Fibroblast of gingiva (primary cell): ENCODE results near the gene ADAP1.
A peak's percentile ranks its signal among the peaks of the same experiment; 100 is the strongest.

Experiments used
- DNase-seq: peaks from one replicate; pipeline ENCODE4 v3.0.0-alpha.2; 2011; ENCODE audit warnings: low read depth

The ADAP1 gene

DNA sequence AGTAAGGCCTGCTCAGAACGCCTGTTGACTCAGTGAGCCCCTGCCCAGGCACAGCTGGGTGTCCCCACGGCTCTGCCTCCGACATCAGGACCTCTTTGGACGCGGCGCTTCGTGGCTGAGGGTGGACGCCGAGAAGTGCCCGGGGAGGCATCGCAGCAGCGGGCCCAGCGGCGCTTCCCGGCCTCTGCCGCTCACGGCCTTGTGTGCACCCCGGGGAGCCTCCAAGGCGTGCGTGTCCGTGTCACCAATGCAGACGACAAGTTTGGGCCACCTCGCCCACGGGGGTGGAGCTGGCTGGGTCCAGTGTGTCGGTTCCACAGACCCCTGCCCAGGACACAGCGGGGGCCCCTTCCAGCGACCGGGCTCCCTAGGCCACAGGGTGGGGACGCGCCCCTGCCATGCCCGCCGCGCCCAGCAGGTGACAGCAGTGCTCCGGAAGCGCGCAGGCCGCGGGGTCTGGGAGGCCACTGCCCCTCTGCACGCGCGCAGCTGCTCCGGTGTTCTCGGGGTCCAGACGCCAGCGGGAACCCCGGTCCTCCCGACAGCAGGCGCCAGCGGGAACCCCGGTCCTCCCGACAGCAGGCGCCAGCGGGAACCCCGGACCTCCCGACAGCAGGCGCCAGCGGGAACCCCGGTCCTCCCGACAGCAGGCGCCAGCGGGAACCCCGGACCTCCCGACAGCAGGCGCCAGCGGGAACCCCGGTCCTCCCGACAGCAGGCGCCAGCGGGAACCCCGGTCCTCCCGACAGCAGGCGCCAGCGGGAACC is 45.7 kb downstream of the ADAP1 start:
- peak; percentile 15 for DNase-seq

GRCh38 chr7:908159-908581 is 46.3 kb downstream of the ADAP1 start:
- DNase-seq, result no peak

DNA sequence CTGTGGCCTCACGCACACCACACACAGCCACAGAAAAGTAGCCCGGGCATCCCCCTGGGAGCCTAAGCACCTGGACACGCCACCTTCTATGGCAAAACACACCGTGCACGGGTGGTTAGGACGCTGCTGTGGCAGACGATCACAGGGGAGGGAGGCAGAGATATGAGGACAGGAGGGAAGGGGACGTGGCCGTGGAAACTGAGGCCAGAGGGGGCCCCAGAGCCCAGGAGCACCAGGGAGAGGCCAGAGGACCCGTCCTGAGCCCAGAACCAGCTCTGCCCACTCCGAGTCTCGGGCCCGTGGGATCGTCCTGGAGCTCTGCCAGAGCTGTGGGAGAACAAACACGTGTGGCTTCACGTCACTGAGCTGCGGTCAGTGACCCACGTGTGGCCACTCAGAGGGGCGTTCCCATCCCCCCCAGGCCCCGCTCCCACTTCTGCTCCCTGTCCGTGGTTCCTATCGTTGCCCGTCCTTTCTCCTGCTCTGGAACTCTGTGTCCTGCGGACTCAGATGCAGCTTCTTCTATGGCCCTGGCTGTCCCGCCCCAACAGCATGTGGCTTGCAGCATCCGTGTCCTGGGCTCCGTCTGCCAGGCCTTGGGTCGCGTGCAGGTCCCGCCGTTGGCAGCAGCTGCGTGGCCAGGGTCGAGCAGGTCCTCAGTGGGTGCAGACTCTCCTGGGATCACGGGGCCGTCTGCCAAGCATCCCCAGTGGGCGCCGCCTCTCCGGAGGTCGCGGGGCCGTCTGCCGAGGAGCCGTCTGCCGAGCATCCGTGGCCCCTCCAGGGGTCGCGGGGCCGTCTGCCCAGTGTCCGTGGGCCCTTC is 47.1 kb downstream of the ADAP1 start:
- no peak for DNase-seq

DNA sequence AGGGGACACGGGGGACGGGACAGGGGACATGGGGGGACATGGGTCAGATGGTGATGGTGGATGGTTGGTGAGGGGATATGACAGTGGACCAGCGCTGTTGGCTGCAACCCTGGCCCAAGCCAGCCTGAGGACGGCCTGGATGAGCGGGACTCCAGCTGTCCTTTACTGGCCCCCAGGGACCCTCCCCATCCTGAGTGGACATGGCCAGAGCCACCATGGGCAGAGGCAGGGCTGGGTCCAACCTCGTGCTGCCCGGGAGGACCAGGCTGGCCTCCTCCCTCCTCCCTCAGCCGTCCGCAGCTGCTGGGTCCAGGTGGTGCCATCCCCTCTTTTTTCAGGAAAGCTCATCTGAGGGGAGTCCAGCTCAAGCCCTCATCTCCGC is 47.7 kb downstream of the ADAP1 start:
- DNase-seq, result no peak

DNA sequence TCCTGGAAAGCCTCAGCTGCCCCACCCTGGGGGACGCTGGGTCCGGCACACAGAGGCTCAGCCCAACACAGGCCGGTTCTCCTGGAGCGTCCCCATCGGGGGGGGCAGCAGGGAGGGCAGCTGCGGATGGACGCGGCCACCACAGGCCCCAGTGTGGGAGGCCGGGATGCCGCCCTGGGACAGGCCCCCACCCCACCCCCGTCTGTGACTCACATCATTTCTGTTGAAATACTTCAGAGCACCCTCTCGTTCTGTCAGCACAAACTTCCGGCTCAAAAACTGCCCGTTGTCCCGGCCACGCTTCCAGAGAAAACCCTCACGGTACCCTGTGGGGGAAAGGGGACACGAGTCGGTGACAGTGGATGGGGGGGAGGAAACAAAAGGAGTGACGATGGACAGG is 49.6 kb downstream of the ADAP1 start:
- DNase-seq, result peak; percentile 23

GRCh38 chr7:903921-904755 is 50.3 kb downstream of the ADAP1 start:
- no peak for DNase-seq

DNA sequence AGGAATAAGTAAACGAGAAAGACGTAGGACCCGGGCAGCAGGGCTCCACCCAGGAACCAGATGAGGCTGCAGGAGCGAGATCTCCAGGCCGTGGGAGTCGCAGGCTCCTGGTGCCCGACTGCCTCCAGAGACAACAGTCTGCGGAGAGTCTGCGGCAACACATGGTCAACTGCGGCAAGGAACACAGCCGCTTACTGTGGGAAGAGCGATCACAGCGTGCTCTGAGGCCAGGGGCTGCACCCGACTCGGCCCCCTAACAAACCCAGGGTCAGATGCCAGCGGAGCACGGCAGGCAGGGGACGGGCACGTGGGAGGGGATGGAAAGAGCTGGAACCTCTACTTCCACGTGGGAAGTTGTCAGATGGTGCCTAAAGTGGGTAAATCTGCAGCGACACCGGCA is 51.5 kb downstream of the ADAP1 start:
- no peak for DNase-seq

- peak; percentile 80 for DNase-seq
Observed at GRCh38 chr7:901388-902154, 52.9 kb downstream of the ADAP1 start.

DNA sequence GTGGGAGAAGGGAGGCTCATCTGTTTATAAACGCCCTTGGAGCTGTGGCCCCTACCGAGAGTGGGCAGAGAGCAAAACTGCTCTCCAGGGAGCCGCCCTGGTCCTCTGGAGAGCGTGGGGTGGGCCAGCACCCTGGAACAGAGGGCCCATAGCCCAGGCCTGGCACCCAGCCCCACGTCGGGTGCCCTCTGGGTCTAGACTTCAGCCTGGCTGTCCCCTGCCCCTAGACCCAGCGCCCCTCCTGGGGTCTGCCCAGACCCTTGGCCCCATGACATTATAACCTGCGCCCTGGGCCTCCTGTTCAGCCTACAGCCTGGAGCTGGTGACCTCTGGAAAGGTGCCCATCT is 53.5 kb downstream of the ADAP1 start:
- no peak for DNase-seq

DNA sequence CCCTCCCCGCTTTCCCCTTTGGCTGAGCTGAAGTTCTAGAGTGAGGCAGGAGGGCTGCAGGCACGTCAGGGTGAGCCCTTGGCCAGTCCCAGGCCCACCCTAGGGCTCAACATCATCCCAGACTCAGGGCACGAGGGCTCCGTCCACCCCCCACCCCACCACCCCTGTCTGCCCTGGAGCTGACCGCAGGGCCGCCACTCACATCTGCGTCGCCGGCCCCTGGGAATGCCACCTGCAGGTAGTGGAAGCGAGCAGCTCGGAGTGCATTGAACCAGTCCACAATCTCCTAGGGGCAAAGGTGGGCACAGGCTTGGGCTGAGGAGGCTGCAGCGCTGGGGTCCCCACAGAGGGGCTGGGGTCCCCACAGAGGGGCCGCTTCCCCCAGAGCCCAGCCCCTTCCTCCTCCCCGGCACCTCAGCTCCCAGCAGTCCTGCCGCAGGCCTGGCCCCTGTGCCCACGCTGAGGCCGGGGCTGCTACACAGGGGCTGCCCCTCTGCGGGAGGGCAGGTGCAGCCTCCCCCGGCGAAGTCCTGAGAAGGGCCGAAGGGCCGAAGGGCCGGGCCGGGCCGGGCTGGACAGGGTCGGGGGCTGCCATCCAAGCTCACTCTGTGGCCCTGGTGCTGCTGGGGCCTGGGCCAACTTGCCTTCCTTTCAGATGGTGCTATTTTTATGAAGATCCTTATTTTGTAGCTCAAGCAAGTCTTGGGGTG is 54.0 kb downstream of the ADAP1 start:
- DNase-seq, result no peak

GRCh38 chr7:899806-900205 is 54.7 kb downstream of the ADAP1 start:
- DNase-seq, result no peak

DNA sequence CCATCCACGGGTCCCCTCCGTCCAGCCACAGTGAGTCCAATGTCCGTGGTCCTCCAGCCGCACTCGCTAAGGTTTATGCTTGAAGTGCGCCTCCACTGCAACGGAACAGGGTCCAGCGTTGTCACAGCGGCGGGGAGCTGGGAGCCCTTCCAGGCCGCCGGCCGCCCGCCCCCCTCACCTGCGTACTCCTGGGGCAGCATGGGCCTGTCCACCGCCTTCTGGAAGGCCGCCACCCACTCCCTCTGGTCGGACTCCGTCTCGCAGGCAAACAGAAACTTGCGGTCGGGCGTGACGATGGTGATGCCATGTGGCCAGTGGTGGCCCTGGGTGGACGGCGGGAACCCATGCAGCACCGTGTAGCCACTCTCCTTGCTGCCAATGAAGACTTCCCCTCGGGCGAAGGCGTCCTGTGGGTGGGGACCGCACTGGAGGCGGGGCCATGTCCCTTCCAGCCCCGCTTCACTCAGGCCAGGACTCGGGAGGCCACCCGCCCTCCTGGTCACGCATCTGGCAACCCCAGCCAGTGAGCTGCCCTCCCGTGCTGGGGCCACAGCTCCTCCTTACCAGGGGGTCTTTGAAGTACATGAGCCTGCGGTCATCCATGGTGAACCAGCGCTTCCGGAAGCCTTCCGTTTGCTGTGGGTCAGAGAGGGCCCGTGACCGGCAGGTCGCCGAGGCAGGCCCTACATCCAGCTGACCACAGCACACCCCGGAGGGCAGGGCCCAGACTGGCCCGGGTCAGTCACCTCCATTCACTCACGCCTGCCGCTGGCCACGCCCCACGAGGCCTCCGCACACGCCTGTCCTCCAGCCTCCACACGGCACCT is 55.4 kb downstream of the ADAP1 start:
- DNase-seq, result no peak

DNA sequence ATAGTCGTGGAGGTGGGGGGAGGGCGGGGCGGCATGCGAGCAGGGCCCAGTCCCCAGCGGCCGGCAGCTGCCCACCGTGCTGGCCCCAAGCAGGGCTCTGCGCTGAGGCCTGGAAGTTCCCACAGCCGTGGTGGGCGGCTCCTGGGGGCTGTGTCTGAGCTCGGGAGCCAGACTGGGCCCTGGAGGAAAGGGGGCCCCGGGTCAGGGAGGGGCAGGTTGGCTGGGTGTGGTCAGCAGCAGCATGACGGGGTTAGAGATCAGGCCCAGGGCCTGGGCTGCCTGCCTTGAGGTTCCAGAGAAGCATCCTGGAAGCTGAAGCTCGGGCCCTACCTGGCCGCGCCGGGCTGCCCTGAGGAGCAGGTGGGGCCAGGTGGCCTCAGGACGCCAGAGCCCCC is 56.0 kb downstream of the ADAP1 start:
- no peak for DNase-seq

DNA sequence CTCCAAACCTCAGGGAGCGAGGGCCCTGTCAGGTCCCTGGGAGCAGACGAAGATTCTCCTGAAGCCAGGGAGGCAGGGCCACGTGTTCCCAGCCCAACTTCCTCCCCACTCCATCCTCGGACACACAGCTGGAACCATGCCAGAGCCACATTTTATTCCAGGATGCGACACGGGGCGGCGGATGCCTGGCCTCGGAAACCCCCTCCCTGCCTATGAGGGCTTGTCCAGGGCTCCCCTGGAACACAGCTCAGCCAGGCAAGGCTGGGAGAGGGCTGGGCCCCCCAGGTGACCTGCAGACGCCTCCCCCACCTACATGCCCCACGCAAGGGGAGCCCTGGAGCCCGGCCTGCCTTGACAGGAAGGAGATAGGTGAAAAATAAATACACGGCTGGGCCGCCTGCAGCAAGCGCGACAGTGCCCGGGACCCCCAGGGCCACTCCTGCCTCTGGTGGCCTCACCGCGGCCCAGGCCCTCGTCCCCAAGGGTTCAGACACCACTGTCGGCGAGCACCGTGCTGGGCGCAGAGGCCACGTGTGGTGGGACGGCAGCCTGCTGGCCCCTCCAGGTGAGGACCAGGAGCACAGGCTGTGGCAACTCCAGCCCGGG is 56.6 kb downstream of the ADAP1 start:
- DNase-seq, result no peak

- no peak for DNase-seq
Observed at GRCh38 chr7:897086-897485, 57.4 kb downstream of the ADAP1 start.

- no peak for DNase-seq
Observed at GRCh38 chr7:896346-897075, 58.0 kb downstream of the ADAP1 start.

DNA sequence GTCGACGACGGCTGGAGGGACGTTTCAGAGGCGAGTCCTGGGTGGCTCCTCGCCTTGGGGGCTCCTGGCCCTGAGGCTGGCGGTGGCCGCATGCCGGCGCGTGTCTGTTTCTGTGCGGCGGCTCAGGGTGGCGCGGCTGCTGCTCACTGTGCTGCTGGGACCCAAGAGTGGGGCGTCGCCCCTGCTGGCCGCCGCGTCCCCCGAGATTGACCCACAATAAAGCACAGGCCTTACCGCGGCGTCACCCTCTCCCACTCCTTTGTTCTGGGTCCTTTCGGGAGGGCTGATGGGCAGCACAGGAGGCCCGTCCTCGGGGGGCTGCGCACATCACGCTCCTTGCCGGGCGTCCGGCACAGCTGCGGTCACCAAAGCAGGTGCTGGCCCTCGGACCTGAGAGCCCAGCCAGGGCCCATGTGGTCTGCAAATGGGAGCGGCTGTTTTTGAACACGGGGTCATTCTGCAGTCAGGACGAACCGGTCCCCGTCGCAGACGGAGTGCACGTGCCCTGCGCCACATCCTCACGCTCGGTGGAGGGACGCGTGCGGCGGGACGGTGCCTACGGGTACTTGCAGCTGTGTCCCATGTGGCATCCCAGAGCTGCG is 58.9 kb downstream of the ADAP1 start:
- DNase-seq, result no peak

GRCh38 chr7:894927-895450 is 59.5 kb downstream of the ADAP1 start:
- no peak for DNase-seq
